Activated CD4-positive, CD25-positive, alpha-beta regulatory T cell treated with anti-CD3 and anti-CD28 coated beads, Interleukin-2, amount 50 U/mL, for 16 hours (primary cell): Measurements from ENCODE around the gene ALKBH5.
A peak's percentile ranks its signal among the peaks of the same experiment; 100 is the strongest.

Experiments
- DNase-seq: peaks from one replicate; pipeline ENCODE4 v3.0.0-alpha.2; 2020; ENCODE audit warnings: low read depth, low spot score

Gene ALKBH5

GRCh38 chr17:18183334-18184142 is at the start of gene ALKBH5:
ALKBH5 (plus strand) TSS chr17:18183828; CDS start chr17:18184244, 416 bp downstream.
- peak; percentile 94 for DNase-seq

GRCh38 chr17:18136357-18136756 is 47.3 kb upstream of the ALKBH5 start:
- DNase-seq = no peak

- no peak for DNase-seq
Measured at GRCh38 chr17:18138065-18138749, 45.4 kb upstream of the ALKBH5 start.

- no peak for DNase-seq
Measured at GRCh38 chr17:18139092-18139491, 44.5 kb upstream of the ALKBH5 start.

- no peak for DNase-seq
Measured at GRCh38 chr17:18139498-18139897, 44.1 kb upstream of the ALKBH5 start.

- DNase-seq = no peak
Measured at GRCh38 chr17:18139949-18140348, 43.7 kb upstream of the ALKBH5 start.

- DNase-seq = no peak
Measured at GRCh38 chr17:18140648-18141047, 43.0 kb upstream of the ALKBH5 start.

GRCh38 chr17:18141210-18141803 is 42.3 kb upstream of the ALKBH5 start:
- peak; percentile 23 for DNase-seq

GRCh38 chr17:18142417-18142816 is 41.2 kb upstream of the ALKBH5 start:
- no peak for DNase-seq

- no peak for DNase-seq
Measured at GRCh38 chr17:18143044-18143936, 40.3 kb upstream of the ALKBH5 start.

- no peak for DNase-seq
Measured at GRCh38 chr17:18144261-18144660, 39.4 kb upstream of the ALKBH5 start.

- no peak for DNase-seq
Measured at GRCh38 chr17:18144855-18145254, 38.8 kb upstream of the ALKBH5 start.

GRCh38 chr17:18145811-18146210 is 37.8 kb upstream of the ALKBH5 start:
- DNase-seq = no peak

- DNase-seq = no peak
Measured at GRCh38 chr17:18146259-18146658, 37.4 kb upstream of the ALKBH5 start.

GRCh38 chr17:18146980-18147379 is 36.6 kb upstream of the ALKBH5 start:
- DNase-seq = no peak

- DNase-seq = no peak
Measured at GRCh38 chr17:18148586-18148985, 35.0 kb upstream of the ALKBH5 start.

- no peak for DNase-seq
Measured at GRCh38 chr17:18151290-18151689, 32.3 kb upstream of the ALKBH5 start.

- DNase-seq = no peak
Measured at GRCh38 chr17:18155179-18155578, 28.4 kb upstream of the ALKBH5 start.

- no peak for DNase-seq
Measured at GRCh38 chr17:18156171-18156975, 27.3 kb upstream of the ALKBH5 start.

- DNase-seq = no peak
Measured at GRCh38 chr17:18156976-18157280, 26.7 kb upstream of the ALKBH5 start.
